Panc1 (cell line): ENCODE measurements around the gene SORBS1. TPM values are rescaled to one million over a fixed set of nuclear protein-coding genes. Genes with fewer than 3 reads are reported as not detected.

ENCODE experiments used
- ATAC-seq: fragments of 200-7000 bp; cut with Tn5 transposase; 2 replicates; pipeline ENCODE4 v1.9.1; 2020; ENCODE audit warnings: mild to moderate bottlenecking, moderate library complexity
- BruUV-seq: library from RNA; stranded (reverse); fragments of 400-500 nt; replicated peaks from 2 replicates; lab custom pipeline; 2021; lab: Mats Ljungman, UMichigan
- CTCF ChIA-PET: fragments of 300-600 bp; sonication (Branson Sonifier 250); formaldehyde crosslinking; loops from one replicate; lab custom pipeline; 2022; ENCODE audit warnings: antibody characterized with exemption; lab: Charles Lee
- POLR2A ChIA-PET: fragments of 300-600 bp; sonication (Branson Sonifier 250); formaldehyde crosslinking; loops from one replicate; lab custom pipeline; 2022; ENCODE audit warnings: antibody characterized with exemption; lab: Charles Lee
- DNase-seq: peaks from one replicate; pipeline ENCODE4 v3.0.0-alpha.2; 2010; ENCODE audit warnings: low read depth, low spot score
- H3K27ac ChIP-seq: 2 replicates; pipeline ENCODE4 v1.5.1; 2011; ENCODE audit warnings: mild to moderate bottlenecking, low read length, inconsistent platforms
- H3K27me3 ChIP-seq: fragments of 200-500 bp; sonication (Bioruptor generic); 2 replicates; pipeline ENCODE4 v1.6.0; 2014; ENCODE audit warnings: low read length, inconsistent platforms; ENCODE audit not compliant: control insufficient read depth, insufficient read depth
- H3K36me3 ChIP-seq: fragments of 200-500 bp; sonication (Bioruptor generic); 2 replicates; pipeline ENCODE4 v1.5.1; 2014; ENCODE audit warnings: inconsistent platforms, mild to moderate bottlenecking, low read length, moderate library complexity; ENCODE audit not compliant: control insufficient read depth, insufficient read depth
- H3K4me1 ChIP-seq: 2 replicates; pipeline ENCODE4 v1.5.1; 2011; ENCODE audit warnings: inconsistent platforms, mild to moderate bottlenecking, low read length, moderate library complexity; ENCODE audit not compliant: control insufficient read depth, insufficient read depth
- H3K4me3 ChIP-seq, 2 experiments: 2 replicates each; pipeline ENCODE4 v1.5.1; 2011 to 2012; ENCODE audit warnings: low read depth in 2 of 2, low read length in 2 of 2, mild to moderate bottlenecking in 2 of 2, inconsistent platforms in 1 of 2, moderate library complexity in 1 of 2
- H3K9me3 ChIP-seq: fragments of 200-500 bp; sonication (Bioruptor generic); 2 replicates; pipeline ENCODE4 v1.5.1; 2014; ENCODE audit warnings: low read depth, mild to moderate bottlenecking, inconsistent platforms, low read length, moderate library complexity; ENCODE audit not compliant: control insufficient read depth, insufficient read depth
- POLR2AphosphoS5 ChIP-seq: IDR thresholded peaks from 2 replicates; pipeline ENCODE4 v1.6.1; 2012; ENCODE audit warnings: mild to moderate bottlenecking, low read depth, low read length, moderate library complexity
- SIN3A ChIP-seq: IDR thresholded peaks from 2 replicates; pipeline ENCODE4 v1.6.1; 2012; ENCODE audit warnings: low read depth, mild to moderate bottlenecking, low read length, moderate library complexity, borderline replicate concordance; ENCODE audit not compliant: insufficient read depth
- TCF7L2 ChIP-seq: IDR thresholded peaks from 2 replicates; pipeline ENCODE4 v1.6.1; 2011; ENCODE audit warnings: mild to moderate bottlenecking, low read depth, low read length, inconsistent platforms
- in situ Hi-C: cut with HindIII; loops from 2 replicates; pipeline ENCODE4 v1.10.0; 2016; ENCODE audit warnings: low sequenced_read_pairs, low pct_unique_long_range_greater_than_20kb
- intact Hi-C: fragments of 100-400 bp; cut with micrococcal nuclease; formaldehyde crosslinking; loops from one replicate; pipeline ENCODE4 v1.10.0; 2022; ENCODE audit not compliant: unreplicated experiment
- total RNA-seq: library from RNA; stranded (reverse); gene quantifications from one replicate; pipeline ENCODE4 v1.2.1, GENCODE V29; 2021; ENCODE audit not compliant: unreplicated experiment
- TF ChIP-seq, protein P1 (sequence below): fragments of 450-650 bp; IDR thresholded peaks from 2 replicates; pipeline ENCODE4 v1.5.1; 2017; ENCODE audit warnings: mild to moderate bottlenecking
- TF ChIP-seq, protein P2 (sequence below), 2 experiments: IDR thresholded peaks; 2 replicates each; pipeline ENCODE4 v1.6.1; 2011 to 2012; ENCODE audit warnings: low read depth in 2 of 2, control low read depth in 1 of 2, low read length in 1 of 2, mild to moderate bottlenecking in 1 of 2, moderate library complexity in 1 of 2; ENCODE audit not compliant: insufficient read depth in 1 of 2

SORBS1 gene
- total RNA-seq, 1 experiment from 2014 or later, result 29.4 TPM

DNA sequence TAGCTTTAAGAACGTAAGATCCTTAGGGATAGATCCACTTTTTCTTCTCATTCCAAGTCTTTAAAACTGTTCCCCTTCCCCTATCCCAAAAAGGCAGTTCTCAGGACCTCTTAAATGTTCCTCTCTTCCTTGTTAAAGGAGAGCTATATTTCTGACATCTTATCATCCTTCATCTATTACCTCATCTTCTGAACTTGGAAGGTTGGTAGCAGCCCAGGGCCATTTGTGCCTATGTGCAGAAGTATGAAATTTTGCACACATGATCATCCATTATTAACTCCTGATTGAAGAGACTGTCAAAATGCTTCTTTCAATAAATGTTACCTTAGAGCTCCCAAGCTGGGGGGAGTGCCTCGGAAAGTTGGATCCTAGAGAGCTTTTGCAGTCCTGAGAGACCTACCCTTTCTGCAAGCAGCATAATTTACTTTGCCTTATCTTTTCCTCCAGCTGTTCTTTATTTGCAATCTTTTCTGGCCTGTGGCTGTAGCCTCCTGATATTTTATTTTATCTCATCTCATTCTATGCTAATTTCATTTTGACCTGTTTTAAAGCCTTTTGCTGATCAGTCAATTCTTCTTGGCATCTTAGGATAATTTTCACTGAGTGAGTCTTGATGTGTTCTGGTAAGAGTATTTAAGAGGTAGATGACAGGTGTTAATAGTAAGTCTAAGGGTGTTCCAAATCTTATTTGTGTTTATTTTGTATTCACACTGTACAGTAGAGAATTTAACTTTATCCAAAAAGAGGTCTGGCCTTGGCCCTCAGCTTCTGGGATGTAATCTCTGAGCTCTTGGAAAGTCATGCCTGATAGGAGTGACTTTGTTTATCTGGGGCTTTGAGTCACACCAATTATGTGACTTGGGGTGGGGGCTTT is 135.3 kb downstream of the SORBS1 start:
- peaks cover 5% of the 10 kb centered on the region; the same call in 1 of the 2 replicates for H3K4me1 ChIP-seq
- ChIA-PET CTCF (interaction anchor here (0.6 kb wide), 1 partner anchor 72 kb away, joined by 3 read pairs; no protein-coding TSS in a partner anchor), POLR2A (no interaction called here)
- BruUV-seq, result no TSS peak
- H3K27me3 ChIP-seq, result no peaks in the 10 kb centered on the region
- TF ChIP-seq SIN3A, result no peak
- TF ChIP-seq, protein P1, sequence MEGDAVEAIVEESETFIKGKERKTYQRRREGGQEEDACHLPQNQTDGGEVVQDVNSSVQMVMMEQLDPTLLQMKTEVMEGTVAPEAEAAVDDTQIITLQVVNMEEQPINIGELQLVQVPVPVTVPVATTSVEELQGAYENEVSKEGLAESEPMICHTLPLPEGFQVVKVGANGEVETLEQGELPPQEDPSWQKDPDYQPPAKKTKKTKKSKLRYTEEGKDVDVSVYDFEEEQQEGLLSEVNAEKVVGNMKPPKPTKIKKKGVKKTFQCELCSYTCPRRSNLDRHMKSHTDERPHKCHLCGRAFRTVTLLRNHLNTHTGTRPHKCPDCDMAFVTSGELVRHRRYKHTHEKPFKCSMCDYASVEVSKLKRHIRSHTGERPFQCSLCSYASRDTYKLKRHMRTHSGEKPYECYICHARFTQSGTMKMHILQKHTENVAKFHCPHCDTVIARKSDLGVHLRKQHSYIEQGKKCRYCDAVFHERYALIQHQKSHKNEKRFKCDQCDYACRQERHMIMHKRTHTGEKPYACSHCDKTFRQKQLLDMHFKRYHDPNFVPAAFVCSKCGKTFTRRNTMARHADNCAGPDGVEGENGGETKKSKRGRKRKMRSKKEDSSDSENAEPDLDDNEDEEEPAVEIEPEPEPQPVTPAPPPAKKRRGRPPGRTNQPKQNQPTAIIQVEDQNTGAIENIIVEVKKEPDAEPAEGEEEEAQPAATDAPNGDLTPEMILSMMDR, result no peak
- no peak for TF ChIP-seq POLR2AphosphoS5
- TF ChIP-seq TCF7L2, result no peak
- H3K9me3 ChIP-seq, result no peaks in the 10 kb centered on the region
- intact Hi-C loops (no loop called here), in situ Hi-C loops (no loop called here)
- H3K4me3 ChIP-seq, result no peak overlapping the region
- no peak overlapping the region for H3K27ac ChIP-seq
- no peak for ATAC-seq
- no peak for DNase-seq
- H3K36me3 ChIP-seq, result no peaks in the 10 kb centered on the region

DNA sequence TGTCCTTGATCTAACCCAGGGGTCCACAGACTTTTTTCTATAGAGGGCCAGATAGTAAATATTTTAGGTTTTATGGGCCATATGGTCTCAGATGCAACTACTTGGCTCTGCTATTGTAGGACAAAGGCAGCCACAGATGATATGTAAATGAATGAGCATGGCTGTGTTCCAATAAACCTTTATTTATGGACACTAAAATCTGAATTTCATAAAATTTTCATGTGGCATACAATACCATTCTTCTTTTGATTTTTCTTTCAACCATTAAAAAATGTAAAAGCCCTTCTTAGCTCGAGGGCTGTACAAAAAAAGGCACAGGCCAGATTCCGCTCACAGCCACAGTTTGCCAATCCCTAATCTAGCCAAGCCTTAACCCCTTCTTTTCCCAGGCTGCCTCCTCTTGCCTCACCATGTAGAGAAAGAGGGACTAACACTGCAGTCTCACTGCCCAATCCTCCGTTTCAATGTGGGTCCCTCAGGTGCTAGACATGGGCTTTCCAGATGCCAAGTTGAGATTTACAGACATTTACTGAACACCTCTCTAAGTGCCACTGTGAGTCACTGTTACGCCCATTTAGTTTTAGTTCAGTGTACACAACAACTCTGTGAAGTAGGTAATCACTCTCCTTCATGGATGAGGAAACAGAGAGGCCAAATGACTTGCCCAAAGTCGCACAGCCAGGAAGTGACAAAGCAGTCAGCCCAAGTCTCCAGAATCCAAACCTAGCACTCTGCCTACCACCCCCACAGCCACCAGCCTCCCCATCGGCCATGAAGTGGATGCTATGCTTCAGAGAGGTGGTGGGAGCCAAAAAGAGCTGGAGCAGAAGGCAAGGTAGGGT is 137.8 kb downstream of the SORBS1 start:
- BruUV-seq, result no TSS peak
- in situ Hi-C loops, result no loop called here
- Histone ChIP-seq H3K9me3 (no peaks in the 10 kb centered on the region), H3K4me1 (no peaks in the 10 kb centered on the region), H3K36me3 (no peaks in the 10 kb centered on the region), H3K27ac (no peak overlapping the region), H3K27me3 (no peaks in the 10 kb centered on the region), H3K4me3 (no peak overlapping the region)
- intact Hi-C loops, result no loop called here
- no peak for DNase-seq
- CTCF ChIA-PET, result interaction anchor here (0.6 kb wide), 1 partner anchor 128 kb away, joined by 4 read pairs; no protein-coding TSS in a partner anchor
- no peak for ATAC-seq
- TF ChIP-seq SIN3A (no peak), TCF7L2 (no peak), POLR2AphosphoS5 (no peak)
- TF ChIP-seq, protein P1, result no peak
- TF ChIP-seq, protein P2, sequence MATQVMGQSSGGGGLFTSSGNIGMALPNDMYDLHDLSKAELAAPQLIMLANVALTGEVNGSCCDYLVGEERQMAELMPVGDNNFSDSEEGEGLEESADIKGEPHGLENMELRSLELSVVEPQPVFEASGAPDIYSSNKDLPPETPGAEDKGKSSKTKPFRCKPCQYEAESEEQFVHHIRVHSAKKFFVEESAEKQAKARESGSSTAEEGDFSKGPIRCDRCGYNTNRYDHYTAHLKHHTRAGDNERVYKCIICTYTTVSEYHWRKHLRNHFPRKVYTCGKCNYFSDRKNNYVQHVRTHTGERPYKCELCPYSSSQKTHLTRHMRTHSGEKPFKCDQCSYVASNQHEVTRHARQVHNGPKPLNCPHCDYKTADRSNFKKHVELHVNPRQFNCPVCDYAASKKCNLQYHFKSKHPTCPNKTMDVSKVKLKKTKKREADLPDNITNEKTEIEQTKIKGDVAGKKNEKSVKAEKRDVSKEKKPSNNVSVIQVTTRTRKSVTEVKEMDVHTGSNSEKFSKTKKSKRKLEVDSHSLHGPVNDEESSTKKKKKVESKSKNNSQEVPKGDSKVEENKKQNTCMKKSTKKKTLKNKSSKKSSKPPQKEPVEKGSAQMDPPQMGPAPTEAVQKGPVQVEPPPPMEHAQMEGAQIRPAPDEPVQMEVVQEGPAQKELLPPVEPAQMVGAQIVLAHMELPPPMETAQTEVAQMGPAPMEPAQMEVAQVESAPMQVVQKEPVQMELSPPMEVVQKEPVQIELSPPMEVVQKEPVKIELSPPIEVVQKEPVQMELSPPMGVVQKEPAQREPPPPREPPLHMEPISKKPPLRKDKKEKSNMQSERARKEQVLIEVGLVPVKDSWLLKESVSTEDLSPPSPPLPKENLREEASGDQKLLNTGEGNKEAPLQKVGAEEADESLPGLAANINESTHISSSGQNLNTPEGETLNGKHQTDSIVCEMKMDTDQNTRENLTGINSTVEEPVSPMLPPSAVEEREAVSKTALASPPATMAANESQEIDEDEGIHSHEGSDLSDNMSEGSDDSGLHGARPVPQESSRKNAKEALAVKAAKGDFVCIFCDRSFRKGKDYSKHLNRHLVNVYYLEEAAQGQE (IDR thresholded peaks at IDR 0.05; ENCODE audit: insufficient read depth in 1 of 2, low read depth in 2 of 2, low read length in 1 of 2), result no peak
- POLR2A ChIA-PET, result no interaction called here
